ENCODE results near the gene BABAM2. TPM values are rescaled to one million over a fixed set of nuclear protein-coding genes. Genes with fewer than 3 reads are reported as not detected.

The BABAM2 gene
- total RNA-seq, 1 donor: 28.5 TPM

- no peak for DNase-seq (ENCODE audit: low read depth)
- no peak overlapping the region for H3K4me3 ChIP-seq (ENCODE audit: low read depth, low read length)
- no peak for TF ChIP-seq CTCF (IDR thresholded peaks at IDR 0.05; ENCODE audit: insufficient read depth, low read depth, low read length)
Measured at GRCh38 chr2:28169492-28169891, 279.0 kb downstream of the BABAM2 start.

GRCh38 chr2:28172114-28172898, 281.8 kb downstream of the BABAM2 start:
- TF ChIP-seq CTCF (IDR thresholded peaks at IDR 0.05; ENCODE audit: insufficient read depth, low read depth, low read length): no peak
- peak; percentile 39 for DNase-seq (ENCODE audit: low read depth)
- H3K4me3 ChIP-seq (ENCODE audit: low read depth, low read length): no peak overlapping the region

GRCh38 chr2:28173377-28173776, 282.8 kb downstream of the BABAM2 start:
- no peak for DNase-seq (ENCODE audit: low read depth)
- TF ChIP-seq CTCF (IDR thresholded peaks at IDR 0.05; ENCODE audit: insufficient read depth, low read depth, low read length): no peak
- no peak overlapping the region for H3K4me3 ChIP-seq (ENCODE audit: low read depth, low read length)

- TF ChIP-seq CTCF (IDR thresholded peaks at IDR 0.05; ENCODE audit: insufficient read depth, low read depth, low read length): no peak
- no peak for DNase-seq (ENCODE audit: low read depth)
- H3K4me3 ChIP-seq (ENCODE audit: low read depth, low read length): no peak overlapping the region
Measured at GRCh38 chr2:28174211-28174610, 283.7 kb downstream of the BABAM2 start.

GRCh38 chr2:28175028-28175427, 284.5 kb downstream of the BABAM2 start:
- TF ChIP-seq CTCF (IDR thresholded peaks at IDR 0.05; ENCODE audit: insufficient read depth, low read depth, low read length): no peak
- no peak overlapping the region for H3K4me3 ChIP-seq (ENCODE audit: low read depth, low read length)
- DNase-seq (ENCODE audit: low read depth): no peak

- DNase-seq (ENCODE audit: low read depth): no peak
- no peak overlapping the region for H3K4me3 ChIP-seq (ENCODE audit: low read depth, low read length)
- TF ChIP-seq CTCF (IDR thresholded peaks at IDR 0.05; ENCODE audit: insufficient read depth, low read depth, low read length): no peak
Measured at GRCh38 chr2:28178946-28179345, 288.4 kb downstream of the BABAM2 start.

- DNase-seq (ENCODE audit: low read depth): no peak
- no peak for TF ChIP-seq CTCF (IDR thresholded peaks at IDR 0.05; ENCODE audit: insufficient read depth, low read depth, low read length)
- H3K4me3 ChIP-seq (ENCODE audit: low read depth, low read length): no peak overlapping the region
Measured at GRCh38 chr2:28181801-28182200, 291.3 kb downstream of the BABAM2 start.
